Medulla oblongata (tissue), 1 donor: ENCODE measurements around the gene MYCT1.
"Not testable (repeated sequence)": the region's sequence is repeated elsewhere in the genome, so short reads cannot be mapped to it uniquely, and the experiment has no call there.

Experiments used
- DNase-seq: peaks from one replicate; pipeline ENCODE4 v3.0.0-alpha.2; 2015; ENCODE audit errors: extremely low spot score

Gene MYCT1

GRCh38 chr6:152697634-152698033, at the start of gene MYCT1:
Gene MYCT1, plus strand, starts transcription at chr6:152697897. Its CDS starts 6 bp downstream, at chr6:152697903.
- no peak for DNase-seq

- DNase-seq: no peak
Observed at GRCh38 chr6:152648105-152648504, 49.6 kb upstream of the MYCT1 start.

- DNase-seq: no peak
Observed at GRCh38 chr6:152651986-152652385, 45.7 kb upstream of the MYCT1 start.

GRCh38 chr6:152661776-152662175, 35.9 kb upstream of the MYCT1 start:
- DNase-seq: no peak

- DNase-seq: no peak
Observed at GRCh38 chr6:152669895-152670294, 27.8 kb upstream of the MYCT1 start.

- DNase-seq: no peak
Observed at GRCh38 chr6:152671171-152671570, 26.5 kb upstream of the MYCT1 start.

- no peak for DNase-seq
Observed at GRCh38 chr6:152673236-152673635, 24.5 kb upstream of the MYCT1 start.

- DNase-seq: no peak
Observed at GRCh38 chr6:152680151-152680550, 17.5 kb upstream of the MYCT1 start.

- DNase-seq: no peak
Observed at GRCh38 chr6:152680879-152681517, 16.7 kb upstream of the MYCT1 start.

GRCh38 chr6:152682141-152682540, 15.6 kb upstream of the MYCT1 start:
- DNase-seq: no peak

- DNase-seq: not testable (repeated sequence)
Observed at GRCh38 chr6:152682935-152683334, 14.8 kb upstream of the MYCT1 start.

GRCh38 chr6:152685819-152686218, 11.9 kb upstream of the MYCT1 start:
- no peak for DNase-seq

GRCh38 chr6:152695372-152696045, 2.2 kb upstream of the MYCT1 start:
- DNase-seq: no peak

- no peak for DNase-seq
Observed at GRCh38 chr6:152696522-152696921, 1.2 kb upstream of the MYCT1 start.

- DNase-seq: no peak
Observed at GRCh38 chr6:152698692-152699091, 995 bp downstream of the MYCT1 start.

- DNase-seq: no peak
Observed at GRCh38 chr6:152700427-152700826, 2.7 kb downstream of the MYCT1 start.

GRCh38 chr6:152701081-152701862, 3.6 kb downstream of the MYCT1 start:
- no peak for DNase-seq

GRCh38 chr6:152701863-152702401, 4.2 kb downstream of the MYCT1 start:
- no peak for DNase-seq

GRCh38 chr6:152703750-152704149, 6.1 kb downstream of the MYCT1 start:
- not testable (repeated sequence) for DNase-seq

GRCh38 chr6:152705327-152705726, 7.6 kb downstream of the MYCT1 start:
- DNase-seq: no peak

GRCh38 chr6:152716322-152716721, 18.6 kb downstream of the MYCT1 start:
- no peak for DNase-seq

GRCh38 chr6:152720974-152721373, 23.3 kb downstream of the MYCT1 start:
- no peak for DNase-seq
